Fibroblast of lung (primary cell): ENCODE results near the gene SDR39U1.
A peak's percentile ranks its signal among the peaks of the same experiment; 100 is the strongest.

Source experiments
- CTCF ChIP-seq, 2 donors: IDR thresholded peaks in 1 of 2; conservative IDR thresholded peaks in 1 of 2; 1 replicate in 1 of 2; 2 replicates in 1 of 2; pipeline ENCODE4 v1.5.1; 2011 to 2012; ENCODE audit warnings: low read length in 2 of 2, control low read depth in 1 of 2, inconsistent platforms in 1 of 2, low read depth in 1 of 2, mild to moderate bottlenecking in 1 of 2
- EZH2 ChIP-seq: IDR thresholded peaks from 2 replicates; pipeline ENCODE4 v1.5.1; 2012; ENCODE audit warnings: low read length, control low read depth, mild to moderate bottlenecking; ENCODE audit errors: missing control alignments

DNA sequence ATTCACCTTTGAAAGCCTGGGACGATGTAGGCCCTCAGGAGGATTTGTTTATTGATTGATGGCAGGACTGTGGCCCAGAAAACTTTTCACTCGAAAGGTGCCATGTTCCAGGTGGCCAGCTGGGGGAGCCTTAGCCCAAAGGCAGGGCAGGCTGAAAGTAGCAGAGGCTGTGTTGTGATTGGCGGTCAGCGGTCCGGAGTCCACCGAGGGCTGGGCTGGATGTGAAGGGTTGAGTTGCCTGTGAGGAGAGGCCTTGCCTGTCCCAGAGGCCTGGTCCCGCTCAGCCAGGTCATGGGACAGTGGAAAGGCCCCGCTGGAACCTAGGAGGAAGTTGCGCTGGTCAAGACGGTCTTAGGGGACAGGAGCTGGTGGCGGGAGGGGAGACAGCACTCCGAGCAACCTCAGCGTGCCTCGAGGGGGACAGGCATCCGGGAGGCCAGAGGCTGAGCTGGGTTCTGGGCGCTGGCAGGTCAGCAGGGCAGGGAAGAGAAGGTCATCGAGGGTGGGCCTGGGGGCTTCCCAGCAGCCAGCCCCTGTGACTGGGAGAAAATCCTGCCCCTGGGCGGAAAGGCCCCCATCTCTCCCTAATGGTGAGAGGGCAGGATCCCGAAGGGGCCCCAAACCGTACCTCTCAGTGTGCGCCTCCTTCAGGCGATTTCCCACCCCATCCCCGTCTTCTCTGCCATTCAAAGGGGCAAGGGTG, 39.2 kb upstream of the SDR39U1 start:
- TF ChIP-seq CTCF (conservative IDR thresholded peaks at IDR 0.05 in 1 of 2, IDR thresholded peaks at IDR 0.05 in 1 of 2; ENCODE audit: low read depth in 1 of 2, low read length in 2 of 2) (peak; percentile 53 to 61), EZH2 (no peak)
